T-helper 22 cell (primary cell): ENCODE measurements around the gene EIF2B1.
A peak's percentile ranks its signal among the peaks of the same experiment; 100 is the strongest.
"Not testable (repeated sequence)": the region's sequence is repeated elsewhere in the genome, so short reads cannot be mapped to it uniquely, and the experiment has no call there.

Source experiments
- DNase-seq: peaks from one replicate; pipeline ENCODE4 v3.0.0-alpha.2; 2020; ENCODE audit warnings: low read depth

Gene EIF2B1

DNA sequence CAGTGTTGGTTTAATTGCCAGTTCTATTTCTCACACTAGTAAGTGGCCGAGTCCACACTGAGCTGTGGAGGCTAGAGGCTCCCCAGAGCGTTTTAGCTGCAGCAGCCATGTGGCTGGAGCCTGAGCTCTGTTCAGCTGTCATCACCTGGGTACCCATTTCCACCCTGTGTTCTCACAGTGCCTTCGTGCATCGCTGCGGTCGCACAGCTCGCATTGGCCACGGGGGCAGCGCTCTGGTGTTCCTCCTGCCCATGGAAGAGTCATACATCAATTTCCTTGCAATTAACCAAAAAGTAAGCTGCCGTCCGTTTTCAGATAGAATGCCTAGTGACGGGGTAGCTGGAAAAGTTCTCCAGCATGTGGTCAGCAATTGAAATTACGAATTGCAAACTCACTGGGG lies 15.9 kb downstream of the EIF2B1 start:
- no peak for DNase-seq

DNA sequence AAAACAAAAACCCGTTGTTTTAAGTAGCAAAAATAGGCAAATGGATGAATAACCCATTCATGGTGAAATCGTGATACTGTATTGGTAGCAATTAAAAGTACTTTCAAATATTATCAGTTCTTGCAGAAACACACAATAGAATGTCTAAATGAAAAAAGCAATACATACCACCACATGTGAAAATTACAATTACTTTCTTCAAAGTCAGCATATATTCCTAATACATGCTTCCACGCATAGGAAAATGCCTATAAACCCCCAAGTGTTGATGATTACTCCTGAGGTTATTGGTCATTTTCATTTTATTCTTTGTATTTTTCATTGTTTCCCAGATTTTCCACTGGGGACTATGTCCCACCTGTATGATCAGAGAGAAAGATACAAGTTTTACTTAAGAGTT lies 16.3 kb downstream of the EIF2B1 start:
- DNase-seq = no peak

DNA sequence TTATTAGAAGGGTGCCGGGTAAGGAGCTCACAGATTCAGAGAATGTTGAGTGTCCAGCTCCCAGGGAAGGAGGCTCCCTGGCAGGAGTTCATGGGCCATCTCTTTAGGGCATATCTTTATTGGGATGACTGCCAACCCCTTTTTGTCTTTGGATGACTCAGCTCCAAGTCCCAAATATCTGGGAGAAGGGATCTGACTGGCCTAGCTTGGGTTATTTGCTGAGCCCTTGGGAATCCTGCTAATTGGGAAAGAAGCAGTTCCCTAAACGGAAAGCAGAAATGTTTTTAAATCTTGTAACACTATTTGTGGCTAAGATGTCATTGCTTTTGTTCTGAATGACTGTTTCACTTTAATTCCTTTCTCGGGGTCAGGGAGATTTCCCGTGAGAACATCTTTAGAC lies 19.0 kb downstream of the EIF2B1 start:
- DNase-seq = no peak

DNA sequence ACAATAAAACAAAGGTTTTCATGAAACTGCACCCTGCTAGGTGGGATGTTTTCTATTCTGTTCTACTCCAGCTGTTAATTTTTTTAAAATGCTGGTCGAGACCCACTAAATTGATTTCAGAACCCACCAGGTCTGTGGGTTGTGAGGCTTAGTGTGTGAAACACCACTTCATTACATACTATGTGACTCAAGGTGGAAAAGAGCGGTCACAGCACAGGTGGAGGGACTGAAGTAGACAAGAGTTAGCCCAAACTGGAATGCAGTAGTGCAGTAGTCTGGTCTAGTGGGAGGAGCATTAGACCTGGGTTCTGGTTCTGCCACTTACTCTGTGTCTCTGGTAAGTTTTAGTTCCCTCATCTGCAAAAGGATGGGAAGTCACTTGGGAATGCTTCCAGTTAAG lies 19.4 kb downstream of the EIF2B1 start:
- DNase-seq = no peak

DNA sequence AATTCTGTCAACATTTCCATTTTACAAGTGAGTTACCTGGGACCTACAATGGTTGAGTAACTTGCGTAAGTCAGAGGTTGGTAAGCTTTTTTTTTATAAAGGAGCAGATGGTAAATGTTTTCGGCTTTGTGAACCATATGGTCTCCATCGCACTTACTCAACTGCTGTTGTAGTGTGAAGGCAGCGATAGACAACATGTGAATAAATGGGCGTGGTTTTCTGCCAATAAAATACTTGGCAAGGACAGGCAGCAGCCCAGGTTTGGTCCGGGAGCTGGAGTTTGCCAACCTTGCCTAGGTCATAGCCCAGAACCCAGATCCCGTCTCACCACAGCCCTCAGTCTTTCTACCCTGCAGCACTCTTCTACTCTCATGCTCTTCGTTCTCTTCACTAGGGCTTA lies 25.3 kb downstream of the EIF2B1 start:
- DNase-seq = no peak

DNA sequence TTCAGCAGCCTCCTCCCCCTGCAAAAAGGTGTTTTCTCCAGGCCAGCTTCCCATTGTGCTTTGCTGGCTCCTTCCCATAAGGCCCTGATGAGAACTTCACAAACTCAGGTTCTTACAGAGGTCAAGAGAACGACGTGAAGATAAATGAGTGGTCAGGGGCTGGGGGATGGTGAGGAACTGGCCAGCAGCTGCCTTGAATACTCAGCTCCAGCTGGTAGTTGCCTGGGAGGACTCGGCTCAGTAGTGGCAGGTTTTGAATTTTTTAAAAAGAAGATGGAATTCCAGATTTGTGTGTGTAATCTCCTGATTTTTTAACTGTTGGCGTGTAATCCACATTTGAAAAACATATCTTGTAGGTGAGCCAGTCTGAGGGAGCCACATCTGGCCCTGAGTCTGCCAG lies 25.7 kb downstream of the EIF2B1 start:
- DNase-seq = no peak

DNA sequence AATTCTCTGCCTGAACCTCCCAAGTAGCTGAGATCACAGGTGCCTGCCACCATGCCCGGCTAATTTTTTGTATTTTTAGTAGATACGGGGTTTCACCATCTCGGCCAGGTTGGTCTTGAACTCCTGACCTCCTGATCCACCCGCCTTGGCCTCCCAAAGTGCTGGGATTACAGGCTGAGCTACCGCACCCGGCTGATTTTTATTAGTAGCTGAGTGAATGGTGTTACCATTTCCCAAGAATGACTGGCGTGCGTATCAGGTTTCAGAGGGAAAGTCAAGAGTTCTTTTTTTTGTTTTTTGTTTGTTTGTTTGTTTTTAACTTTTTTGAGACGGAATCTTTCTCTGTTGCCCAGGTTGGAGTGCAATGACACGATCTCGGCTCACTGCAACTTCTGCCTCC lies 30.0 kb downstream of the EIF2B1 start:
- not testable (repeated sequence) for DNase-seq

DNA sequence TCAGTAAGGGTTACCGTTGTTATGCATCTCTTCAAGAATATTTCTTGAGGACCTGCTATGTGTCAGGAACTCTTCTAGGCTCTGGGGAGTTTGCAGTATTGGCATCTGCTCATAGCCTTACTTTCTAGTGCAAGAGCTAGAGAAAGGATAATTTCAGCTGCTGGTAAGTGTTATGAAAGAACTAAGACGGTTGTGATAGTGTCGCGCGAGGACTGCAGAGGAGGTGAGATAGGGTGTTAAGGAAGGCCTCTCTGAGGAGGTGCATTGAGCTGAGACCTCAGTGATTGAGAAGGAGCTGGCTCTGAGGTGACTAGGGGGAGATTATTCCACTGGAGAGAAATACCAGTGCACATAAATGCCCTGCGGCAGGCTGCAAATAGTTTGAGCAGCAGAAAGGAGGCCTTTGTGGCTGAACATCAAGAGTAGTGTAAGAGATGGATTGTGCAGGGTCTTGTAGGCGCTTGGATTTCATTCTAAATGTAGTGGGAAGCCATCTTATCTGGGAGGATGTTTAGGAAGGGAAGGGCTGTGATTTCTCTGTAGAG lies 30.8 kb downstream of the EIF2B1 start:
- DNase-seq = no peak

DNA sequence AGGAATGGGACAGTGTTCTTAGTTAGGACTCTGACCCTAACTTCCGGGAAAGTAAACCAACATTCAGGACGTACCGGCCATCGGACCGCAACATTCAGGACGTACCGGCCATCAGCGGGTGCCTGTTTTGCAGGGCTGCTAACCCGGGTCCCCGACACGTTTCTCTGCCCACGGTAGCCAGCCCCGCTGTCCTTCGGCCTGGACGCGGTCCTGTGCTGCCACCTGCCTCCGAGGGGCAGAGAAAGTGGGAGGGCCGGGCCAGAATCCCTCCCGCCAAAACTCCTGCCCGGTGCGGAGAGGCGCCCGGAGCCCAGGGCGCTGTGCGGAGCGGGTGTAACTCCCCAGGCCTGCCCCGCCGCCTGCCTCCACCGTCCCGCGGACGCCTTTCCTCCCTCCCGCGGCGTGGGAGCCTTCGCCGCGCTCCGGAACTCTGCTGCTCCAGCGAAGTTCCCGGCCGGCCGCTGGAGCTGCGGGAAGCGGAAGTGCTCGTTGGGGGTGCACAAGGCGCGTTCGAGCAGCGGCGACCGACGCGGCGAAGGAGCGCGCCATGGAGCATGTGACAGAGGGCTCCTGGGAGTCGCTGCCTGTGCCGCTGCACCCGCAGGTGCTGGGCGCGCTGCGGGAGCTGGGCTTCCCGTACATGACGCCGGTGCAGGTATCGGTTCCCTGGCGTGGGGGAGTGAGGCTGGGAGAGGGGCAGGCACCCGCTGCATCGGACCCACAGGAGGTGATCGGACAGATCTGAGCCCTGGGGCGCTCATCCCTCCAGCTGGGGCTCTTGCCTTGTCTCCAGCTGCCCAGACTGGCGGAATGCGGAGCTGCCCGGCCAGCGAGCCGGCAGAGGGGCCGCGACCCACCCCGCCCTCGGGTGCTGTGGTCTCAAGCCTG lies 31.6 kb downstream of the EIF2B1 start, which contains the start of gene DDX55:
TSS of gene DDX55 (plus strand) at position 498 of the 888 bp plus-strand sequence. CDS start at position 548, 50 bp downstream.
- DNase-seq = peak; percentile 84

DNA sequence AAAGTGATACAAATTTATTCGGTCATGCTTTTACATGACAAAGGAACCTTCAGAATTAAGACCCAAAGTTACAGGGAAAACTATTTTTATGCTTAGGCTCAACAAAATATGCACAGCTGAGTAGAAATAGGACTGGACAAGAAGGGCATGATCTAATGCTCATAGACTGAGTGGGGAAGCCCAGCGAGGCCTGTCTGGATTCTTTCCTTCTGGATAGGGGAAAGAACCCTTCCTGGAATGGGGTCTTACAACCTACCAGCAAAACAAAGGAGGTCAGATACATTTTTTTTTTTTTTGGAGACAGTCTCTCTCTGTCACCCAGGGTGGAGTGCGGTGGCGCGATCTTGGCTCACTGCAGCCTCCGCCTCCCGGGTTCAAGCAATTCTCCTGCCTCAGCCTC lies 33.8 kb downstream of the EIF2B1 start:
- no peak for DNase-seq

DNA sequence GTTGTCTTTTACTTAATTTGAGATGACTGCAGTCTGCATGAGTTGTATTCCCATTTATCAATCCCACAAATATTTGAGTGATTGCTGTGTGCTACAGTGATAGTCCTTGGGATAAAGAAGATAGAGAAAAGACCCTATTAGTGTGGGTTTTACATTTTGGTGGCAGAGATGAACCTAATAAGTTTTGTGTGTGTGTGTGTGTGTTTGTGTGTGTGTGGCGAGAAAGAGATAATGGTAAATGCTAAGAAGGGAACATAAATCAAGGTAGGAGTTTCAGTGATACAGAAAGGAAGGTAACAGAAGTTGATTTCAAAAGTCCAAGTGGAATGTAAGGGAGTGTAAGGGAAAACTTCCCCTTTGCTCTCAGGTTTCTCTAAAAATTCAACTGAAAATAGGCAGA lies 34.2 kb downstream of the EIF2B1 start:
- DNase-seq = no peak

DNA sequence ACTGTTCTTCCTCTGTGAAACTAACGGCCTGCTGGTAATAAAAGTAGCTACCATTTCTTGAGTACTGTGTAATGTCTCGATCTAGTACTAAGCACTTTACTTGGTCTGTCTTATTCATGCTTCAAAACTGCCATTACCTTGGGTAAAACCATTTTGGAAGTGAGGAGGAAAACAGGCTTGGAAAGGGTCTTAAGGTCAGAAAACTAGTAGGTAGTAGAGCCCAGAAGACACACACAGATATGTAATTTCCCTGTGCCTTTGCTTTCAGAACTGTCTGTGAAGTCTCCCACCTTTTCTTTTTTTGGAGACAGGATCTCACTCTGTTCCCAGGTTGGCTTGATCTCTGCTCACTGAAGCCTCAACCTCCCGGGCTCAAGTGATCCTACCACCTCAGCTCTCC lies 35.0 kb downstream of the EIF2B1 start:
- DNase-seq = no peak

DNA sequence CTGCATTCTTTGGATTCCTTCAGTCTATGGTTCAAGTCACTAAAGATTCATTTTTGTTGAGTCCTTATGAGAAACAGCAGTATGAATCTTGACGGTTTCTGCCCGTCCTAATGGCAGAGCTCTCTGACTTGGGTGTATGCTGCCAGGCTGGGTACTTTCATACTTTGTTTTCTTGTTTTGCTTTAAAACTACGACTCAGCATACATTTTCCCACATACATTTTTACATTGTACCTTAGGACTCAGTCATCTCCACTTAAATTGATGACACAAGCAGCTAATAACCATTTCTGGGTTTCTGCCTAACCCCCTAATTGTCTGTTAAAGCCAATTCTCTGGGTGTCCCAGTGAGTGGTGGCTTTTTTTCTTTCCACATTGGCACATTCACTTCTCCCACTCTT lies 36.4 kb downstream of the EIF2B1 start:
- DNase-seq = no peak

DNA sequence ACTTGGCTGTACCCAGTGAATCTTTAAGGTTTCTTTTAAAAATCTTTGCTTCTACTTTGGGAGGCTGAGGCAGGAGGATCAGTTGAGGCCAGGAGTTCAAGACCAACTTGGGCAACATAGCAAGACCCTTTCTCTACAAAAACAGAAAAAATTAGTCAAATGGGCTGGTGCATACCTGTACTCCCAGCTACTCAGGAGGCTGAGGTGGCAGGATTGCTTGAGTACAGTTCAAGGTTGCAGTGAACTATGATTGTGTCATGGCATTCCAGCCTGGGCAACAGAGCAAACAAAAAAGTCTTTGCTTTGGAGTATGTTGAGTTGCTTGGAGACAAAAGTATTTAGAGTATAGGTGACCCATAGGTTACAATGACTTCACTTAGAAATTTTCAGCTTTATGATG lies 37.8 kb downstream of the EIF2B1 start:
- no peak for DNase-seq

DNA sequence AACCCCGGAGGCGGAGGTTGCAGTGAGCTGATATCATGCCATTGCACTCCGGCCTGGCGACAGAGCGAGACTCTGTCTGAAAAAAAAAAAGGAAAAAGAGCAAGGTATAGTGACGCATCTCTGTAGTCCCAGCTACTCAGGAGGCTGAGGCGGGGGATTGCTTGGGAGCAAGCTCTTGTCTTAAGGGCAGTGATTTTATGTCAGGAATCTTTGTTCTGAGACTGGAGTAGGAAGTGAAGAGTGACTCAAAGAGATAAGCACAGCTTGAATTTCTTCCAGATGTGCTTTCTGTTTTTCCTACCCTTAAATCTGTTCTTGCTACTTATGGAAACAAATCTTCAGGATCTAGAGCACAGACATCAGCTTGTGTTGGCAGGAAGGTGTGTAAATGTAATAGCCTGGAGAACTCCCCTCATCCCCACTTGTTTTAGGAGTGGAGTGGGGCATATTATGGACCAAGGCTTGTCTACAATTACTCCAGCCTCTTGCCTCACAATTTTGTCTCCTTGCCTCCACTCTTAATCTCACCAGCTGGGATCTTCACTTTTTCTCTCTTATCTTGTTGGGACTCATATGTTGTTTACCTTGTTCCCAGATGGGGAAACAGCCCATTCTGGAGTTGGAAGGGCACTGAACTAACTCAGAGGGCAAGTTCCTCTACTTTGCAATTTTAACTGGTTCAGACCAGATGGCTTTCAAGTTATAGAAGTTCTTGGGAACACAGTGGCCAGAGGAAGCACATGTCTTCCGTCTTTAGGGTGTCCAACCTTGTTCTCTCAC lies 41.6 kb downstream of the EIF2B1 start:
- no peak for DNase-seq

DNA sequence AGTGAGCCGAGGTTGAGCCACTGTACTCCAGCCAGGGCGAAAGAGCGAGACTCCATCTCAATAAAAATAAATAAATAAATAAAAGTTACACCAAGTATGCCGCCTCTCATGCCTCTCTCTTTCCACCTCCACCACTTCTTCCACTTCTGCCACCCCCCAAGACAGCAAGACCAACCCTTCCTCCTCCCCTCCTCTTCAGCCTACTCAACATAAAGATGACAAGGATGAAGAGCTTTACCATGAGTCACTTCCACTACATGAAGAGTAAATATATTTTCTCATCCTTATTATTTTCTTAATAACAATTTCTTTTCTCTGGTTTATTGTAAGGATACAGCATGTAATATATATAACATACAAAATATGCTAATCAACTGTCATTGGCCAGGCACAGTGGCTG lies 52.7 kb downstream of the EIF2B1 start:
- DNase-seq = no peak

DNA sequence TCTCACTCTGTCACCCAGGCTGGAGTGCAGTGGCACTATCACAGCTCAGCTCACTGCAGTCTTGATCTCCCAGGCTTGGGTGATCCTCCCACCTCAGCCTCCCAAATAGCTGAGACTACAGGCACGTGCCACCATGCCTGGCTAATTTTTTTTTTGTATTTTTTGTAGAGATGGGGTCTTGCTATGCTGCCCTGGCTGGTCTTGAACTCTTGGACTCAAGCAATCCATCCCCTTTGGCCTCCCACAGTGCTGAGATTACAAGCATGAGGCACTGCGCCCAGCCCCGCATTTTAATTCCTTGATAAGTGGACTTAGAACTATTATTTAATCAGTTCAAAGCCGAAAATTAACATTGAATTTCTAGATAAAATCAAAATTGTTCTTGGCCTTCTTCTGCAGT lies 54.7 kb downstream of the EIF2B1 start:
- not testable (repeated sequence) for DNase-seq

DNA sequence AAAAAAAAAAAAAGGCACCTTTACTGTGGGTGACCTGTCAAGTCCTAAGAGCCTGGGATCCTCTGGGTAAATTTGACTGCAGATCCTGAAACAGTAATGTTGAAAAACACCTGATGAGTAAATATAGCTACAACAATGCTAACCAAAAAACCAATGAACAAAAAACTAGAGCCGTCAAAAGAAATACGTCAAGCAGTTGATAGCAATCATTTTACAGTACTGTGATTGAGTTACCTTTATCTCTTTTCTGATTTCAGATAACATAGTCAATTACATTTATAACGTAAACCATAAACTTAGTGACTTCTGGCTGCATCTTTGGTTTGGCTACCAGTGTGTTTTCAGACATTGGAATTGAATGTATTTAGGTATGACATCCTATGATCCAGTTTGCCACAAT lies 55.2 kb downstream of the EIF2B1 start:
- no peak for DNase-seq

DNA sequence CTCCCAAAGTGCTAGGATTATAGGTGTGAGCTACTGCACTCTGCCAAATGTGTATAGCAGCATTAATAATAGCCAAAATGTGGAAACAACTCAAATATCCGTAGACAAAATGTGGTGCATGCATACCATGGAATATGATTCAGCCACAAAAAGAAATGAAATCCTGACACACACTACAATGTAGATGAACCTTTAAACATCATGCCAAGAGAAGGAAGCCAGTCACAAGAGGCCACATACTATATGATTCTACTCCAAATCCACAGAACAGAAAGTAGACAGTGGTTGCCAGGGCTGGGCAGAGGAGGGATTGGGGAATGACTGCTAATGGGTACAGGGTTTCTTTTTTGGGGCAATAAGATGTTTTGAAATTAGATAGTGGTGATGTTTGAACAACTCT lies 56.9 kb downstream of the EIF2B1 start:
- DNase-seq = no peak

DNA sequence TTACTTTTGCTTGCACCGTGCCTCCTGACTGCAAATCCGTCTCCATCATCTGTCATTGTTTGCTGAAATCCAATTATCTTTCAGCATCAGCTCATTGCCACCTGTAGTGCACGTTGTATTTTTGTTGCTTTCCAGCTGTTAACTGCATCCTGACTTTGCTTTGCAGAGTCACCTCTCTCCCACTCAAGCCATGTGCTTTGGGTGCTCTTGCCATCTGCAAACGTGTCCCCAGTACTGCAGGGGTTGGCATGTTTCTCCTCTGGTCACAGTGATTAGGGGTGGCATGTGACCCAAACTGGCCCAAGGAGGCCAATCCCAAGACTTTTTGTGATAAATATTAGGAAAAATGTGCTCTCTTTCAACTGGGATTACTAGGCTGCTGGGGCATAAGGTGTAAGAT lies 59.6 kb downstream of the EIF2B1 start:
- no peak for DNase-seq

DNA sequence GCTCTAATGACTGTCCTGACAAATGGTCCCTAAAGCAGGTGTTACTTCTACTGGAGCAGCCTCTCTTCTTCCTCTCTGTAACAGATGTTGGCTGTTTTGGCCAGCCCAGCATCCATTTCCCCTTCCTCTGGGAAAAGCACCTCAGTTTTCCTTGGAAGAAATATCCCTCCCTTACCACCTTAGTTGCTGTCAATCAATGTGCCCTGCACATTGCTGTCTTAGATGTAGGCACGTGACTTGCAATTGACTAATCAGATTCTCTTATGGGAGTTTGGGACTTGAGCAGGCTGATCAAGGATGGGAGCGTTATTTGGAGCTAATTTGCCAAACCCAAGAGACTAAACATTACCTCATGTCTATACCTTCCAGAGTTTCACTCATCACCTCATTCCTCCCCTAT lies 61.1 kb downstream of the EIF2B1 start:
- no peak for DNase-seq

DNA sequence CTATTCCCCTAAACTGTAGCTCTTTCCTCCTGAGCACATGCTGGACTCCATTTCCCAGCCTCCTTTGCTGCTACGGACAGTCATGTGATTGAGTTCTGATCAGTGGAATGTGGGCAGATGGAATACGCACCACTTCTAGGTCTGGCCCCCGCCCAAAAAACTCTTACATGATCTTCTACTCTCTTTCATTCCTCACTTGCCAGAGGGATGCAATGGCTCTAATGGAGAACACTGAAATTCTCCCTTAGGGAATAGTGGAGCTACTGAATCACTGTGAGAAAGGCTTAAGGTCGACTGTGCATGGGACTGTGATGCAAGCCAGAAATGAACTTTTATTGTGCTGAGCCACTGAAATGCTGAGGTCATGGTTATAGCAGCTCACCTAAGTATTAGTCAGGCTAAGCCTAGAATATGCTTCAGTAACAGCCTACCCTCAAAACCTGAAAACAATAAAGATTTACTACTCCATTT lies 62.1 kb downstream of the EIF2B1 start:
- DNase-seq = no peak
